Fibroblast of skin of right quadriceps (primary cell): ENCODE measurements around the gene CHGA.

Experiments
- DNase-seq: peaks from one replicate; pipeline ENCODE4 v3.0.0-alpha.2; 2013

Gene CHGA

DNA sequence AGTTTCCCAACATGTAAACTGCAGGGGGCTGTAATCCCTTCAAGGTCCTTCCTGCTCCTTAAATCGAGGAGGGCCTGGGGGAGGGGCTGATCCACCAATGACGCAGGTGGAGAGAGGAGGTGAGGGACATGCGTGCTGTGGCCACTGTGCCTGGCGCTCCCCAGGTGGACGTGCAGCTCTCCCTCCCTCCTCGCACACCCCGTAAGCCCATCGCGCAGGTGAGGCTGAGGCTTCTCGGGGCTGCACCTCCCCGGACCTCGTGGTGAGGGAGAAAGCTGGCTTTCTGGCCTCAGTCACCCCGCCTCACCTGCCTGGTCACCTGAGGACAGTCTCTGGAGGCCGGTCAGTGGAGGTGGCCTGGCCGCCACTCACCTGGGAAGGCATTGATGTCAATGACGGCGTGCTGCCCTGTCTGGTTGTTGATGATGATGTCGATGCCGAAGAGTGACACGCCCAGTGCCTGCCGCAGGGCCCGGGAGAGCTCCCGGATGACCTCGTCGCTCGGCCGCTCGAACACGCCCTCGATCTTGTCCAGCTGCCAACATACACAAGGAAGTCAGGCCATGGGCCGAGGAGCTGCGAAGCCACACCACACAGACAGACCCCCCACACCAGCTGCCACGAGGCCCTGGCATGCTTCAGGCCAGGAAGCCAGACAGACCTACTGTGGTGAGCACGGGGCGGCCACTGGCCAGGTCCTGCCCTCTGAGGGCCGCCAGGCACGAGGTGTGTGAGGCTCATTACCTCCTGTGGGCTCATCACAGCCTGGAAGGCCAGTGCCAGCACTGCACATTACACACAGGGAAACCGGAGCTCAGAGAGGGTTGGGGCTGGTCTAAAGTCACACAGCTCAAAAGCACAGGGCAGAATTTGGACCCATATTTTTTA lies 23.3 kb downstream of the CHGA start:
- peak; percentile 27 for DNase-seq

- DNase-seq = no peak
Measured at GRCh38 chr14:92946847-92947545, 24.0 kb downstream of the CHGA start.

DNA sequence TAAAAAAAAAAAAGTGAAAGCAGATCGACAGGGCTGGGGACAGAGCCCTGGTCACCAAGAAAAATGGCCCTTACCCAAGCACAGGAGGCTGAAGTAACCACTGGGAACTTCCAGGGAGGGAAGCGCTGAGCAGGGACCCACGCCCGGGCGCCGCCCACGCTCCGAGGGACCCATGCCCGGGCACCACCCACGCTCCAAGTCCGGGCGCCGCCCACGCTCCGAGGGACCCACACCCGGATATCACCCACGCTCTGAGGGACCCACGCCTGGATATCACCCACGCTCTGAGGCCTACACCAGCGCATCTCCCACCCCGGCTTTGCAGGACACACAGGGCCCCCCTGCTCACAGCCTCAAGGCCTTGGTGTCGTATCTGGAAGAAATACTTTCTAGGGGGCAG lies 25.7 kb downstream of the CHGA start:
- no peak for DNase-seq

DNA sequence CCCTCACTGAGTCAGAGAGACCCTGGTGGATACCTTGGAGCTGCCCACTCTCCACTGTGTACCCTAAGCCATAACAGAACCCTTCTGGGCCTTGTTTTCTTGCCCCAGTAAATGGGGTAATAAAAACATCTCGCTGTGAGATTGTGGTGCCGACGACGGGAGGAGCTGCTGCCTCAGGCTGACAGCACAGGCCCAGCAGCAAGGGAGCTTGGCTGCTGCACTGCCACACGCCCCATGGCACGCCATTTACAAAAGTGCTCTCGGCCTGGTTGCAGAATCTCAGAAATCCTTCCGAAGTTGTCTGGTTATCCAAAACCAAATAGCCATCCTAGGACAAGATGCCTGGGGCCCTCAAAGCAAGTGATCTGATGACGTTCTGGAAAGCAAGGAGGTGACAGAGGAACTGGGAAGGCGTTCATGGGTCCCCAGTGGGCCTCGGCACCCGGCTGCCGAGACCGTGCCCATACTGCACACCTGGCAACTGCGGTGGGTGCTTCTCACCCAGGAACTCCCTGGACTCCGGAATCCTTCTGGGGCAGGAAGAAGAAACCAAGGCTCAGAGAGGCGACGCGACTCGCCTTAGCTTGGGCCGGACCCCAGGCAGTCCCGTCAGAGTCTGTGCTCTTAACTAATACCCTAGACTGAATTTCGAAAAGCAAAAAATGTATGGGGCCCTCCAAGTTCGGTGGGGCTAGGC lies 26.7 kb downstream of the CHGA start:
- DNase-seq = no peak

DNA sequence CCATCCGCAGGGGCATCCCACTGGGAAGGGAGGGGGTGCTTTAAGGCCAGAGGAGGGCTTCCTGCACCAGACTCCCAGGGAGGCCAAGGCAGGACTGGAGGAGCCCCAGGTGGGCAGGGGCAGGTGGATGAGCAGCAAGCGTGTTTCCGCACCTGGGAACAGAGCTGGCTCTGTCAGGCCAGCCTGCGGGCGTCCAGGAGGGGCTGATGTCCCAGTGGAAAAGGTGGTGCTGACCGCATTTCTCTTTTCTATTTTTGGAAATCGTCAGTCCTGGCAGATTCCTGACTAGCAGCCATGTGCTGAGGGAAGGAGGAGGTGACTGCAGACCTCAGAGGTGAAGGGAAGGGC lies 27.2 kb downstream of the CHGA start:
- DNase-seq = no peak

- no peak for DNase-seq
Measured at GRCh38 chr14:92950773-92951172, 27.8 kb downstream of the CHGA start.

DNA sequence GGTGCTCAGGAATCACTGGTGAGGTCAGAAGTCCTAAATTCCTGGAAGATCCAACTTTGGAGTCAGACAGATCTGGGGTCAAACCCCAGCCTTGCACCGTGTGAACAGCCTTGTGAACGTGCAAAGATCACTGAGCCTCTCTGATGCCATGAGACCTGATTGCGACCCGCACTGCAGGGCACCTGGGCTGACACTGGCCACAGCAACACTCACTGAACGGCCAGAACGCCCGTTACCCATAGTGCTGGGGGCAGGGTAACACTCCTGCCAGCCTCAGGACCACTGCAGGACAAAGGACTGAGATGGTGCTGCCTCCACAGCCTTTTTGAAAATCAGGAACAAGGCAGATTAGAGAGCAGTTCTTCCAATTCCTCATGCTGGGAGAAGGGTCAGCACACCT lies 28.3 kb downstream of the CHGA start:
- no peak for DNase-seq

DNA sequence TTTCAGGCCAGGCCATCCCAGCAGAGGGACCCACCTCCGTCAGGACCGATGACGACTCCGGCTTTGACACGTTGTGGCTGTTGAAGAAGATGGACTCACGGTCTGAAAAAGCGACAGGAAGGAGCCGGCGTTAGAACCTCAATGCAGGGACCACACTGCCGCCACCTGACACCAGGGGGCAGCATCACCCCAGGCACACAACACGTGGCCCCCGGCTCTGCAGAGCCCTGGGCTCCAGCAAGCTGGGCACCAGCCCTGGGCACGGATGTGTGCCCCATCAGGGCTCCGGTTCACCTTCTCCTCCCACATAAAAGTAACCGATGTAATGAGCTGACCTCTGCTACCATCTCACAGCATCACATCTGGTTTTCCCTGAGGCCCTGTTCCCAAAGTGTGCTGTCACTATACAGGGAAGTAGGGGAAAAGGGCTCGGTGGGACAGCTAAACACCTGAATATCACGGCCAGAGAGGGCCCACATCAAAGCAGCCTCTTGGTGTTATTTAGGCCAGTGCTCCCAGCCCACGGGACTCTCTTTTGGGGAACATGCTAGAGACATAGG lies 29.0 kb downstream of the CHGA start:
- peak; percentile 50 for DNase-seq

- DNase-seq = no peak
Measured at GRCh38 chr14:92952481-92953298, 29.7 kb downstream of the CHGA start.

GRCh38 chr14:92953526-92953925 lies 30.6 kb downstream of the CHGA start:
- DNase-seq = no peak

DNA sequence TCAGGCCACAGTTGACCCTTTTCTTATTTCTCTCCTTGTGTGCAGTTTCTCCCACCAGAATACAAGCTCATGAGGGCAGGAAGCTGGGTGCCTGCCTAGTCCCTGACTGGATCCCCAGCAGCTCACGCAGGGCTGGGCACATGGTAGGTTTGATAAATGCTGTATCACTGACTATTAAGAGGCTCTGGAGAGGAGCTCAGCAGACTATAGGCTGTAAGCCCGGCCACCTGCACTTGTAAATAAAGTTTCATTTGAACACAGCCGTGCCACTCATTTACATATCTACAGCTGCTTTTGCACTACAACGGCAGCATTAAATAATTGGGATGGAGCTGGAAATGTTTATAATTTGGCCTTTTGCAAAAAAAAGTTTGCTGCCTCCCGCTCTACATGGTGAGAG lies 32.0 kb downstream of the CHGA start:
- no peak for DNase-seq

GRCh38 chr14:92955381-92955780 lies 32.4 kb downstream of the CHGA start:
- DNase-seq = no peak

- no peak for DNase-seq
Measured at GRCh38 chr14:92956961-92957360, 34.0 kb downstream of the CHGA start.

DNA sequence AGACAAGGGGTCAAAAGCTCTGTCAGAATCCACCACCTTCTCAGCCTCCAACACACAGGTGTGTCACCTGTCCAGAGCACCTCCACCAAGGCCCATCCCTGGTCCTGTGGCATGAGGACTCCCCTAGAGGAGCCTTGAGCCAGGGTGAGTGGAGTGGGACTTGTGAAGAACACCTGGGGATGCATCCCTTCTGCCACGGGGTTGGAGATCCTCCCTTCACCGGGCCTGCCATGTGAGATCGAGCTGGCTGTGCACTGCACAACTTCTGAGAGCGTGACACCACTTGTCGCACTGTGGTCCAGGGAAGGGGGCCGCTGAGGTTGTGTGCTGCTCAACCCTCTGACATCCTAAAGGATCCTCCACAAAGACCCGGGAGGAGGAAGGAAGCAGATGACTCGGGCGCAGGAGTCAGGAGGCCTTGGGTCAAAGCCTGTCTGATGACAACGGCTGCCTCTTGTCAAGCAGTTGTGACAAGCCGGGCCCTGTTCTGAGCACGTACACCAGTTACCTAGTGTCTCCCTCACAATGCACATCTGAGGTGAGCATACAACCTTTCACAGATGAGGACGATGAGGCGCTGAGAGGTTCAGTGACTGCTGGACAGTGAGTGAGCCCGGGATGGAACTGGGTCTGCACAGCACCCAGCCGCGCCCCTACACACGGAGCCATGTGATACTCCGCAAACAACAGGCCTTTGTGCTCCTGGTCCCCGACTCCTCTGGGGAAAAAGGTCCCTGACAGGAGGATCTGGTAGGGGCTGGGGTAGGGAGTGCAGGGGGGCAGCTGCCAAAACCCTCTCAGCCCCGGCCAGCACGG lies 35.6 kb downstream of the CHGA start:
- no peak for DNase-seq

DNA sequence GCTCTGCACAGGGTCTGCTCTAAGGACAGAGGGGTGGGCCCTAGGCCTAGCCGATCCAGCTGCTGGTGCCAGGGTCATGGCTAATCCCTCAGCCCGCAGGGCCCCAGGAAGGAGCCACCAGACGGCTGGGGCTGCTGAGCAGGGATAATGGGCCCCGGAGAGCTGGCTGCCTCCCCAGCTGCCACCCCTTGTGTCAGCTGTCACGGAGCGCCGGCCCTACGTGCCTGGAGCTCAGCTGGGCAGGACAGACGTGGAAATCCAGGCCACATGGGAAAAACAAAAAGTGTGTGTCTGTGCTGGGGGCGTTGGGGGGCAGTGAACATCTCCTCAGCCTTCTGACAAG lies 36.2 kb downstream of the CHGA start:
- no peak for DNase-seq

GRCh38 chr14:92959761-92960680 lies 37.1 kb downstream of the CHGA start:
- DNase-seq = no peak

DNA sequence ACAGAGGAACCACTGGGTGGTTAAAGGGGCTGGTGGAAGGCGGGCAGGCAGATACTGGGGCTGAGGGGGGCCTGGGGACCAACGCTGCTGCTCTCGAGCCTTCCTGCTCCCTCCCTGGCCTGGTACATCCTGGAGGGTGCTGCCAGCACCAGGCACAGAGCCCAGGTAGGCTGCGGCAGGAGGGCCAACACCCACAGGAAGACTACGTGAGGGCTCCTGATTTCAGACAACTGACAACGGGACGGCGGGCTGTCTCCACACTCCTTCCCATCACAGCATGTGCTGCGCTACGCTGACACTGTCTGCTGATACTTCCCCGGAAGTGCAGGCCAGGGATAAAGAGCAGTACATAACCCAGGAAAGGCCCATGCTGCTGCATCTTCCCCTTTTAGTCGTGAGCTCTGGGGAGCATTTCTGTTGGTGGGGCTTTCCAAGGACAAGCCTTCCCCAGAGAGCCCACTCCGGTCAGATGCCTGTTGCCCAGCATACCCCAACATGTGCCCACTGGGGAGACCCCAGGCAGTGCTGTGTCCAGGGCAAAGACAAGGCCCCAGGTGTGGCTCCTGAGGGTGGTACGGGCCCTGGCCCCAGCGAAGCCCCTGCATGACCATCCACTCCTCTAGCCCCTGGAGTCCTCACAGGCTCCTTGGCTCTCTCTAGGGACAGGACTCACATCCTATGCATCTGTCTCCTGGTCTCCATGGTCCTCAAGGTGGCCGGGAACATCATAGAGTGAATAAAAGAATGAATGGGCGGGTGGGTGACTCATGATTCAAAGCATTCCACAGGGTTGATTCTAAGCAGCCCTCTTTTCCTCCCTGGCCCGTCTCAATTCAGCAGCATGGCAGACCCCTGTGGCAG lies 38.0 kb downstream of the CHGA start:
- peak; percentile 72 for DNase-seq

DNA sequence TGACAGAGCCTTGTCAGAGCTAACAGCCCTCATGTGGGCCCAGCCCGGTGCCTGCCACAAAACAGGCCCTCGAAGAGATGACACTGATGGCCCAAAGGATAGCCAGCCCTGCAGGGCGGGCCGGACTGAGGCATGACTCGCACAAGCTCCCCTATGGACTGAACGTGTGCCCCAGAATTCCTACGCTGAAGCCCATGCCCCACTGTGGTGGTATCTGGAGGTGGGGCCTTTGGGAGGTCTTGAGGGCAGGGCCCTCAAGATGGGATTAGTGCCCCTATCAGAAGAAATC lies 38.6 kb downstream of the CHGA start:
- no peak for DNase-seq

GRCh38 chr14:92962031-92962830 lies 39.3 kb downstream of the CHGA start:
- DNase-seq = no peak
